WTC11 (cell line): Measurements from ENCODE around the gene TNS3. TPM values are rescaled to one million over a fixed set of nuclear protein-coding genes. Genes with fewer than 3 reads are reported as not detected.

Experiments used
- ATAC-seq: fragments of 200-7000 bp; cut with Tn5 transposase; 2 replicates; pipeline ENCODE4 v1.10.0; 2021; ENCODE audit warnings: mild to moderate bottlenecking, moderate library complexity
- CTCF ChIA-PET: fragments of 300-600 bp; sonication (Branson Sonifier 250); formaldehyde crosslinking; loops from one replicate; lab custom pipeline; 2021; ENCODE audit warnings: antibody characterized with exemption; lab: Charles Lee
- POLR2A ChIA-PET: fragments of 350-600 bp; sonication (Branson Sonifier 250); formaldehyde crosslinking; loops from one replicate; lab custom pipeline; 2021; ENCODE audit warnings: antibody characterized with exemption; lab: Charles Lee
- DNase-seq: peaks from one replicate; pipeline ENCODE4 v3.0.0; 2021; ENCODE audit warnings: low spot score
- H3K27ac Mint-ChIP-seq: 2 replicates; pipeline ENCODE4 v1.8.0; 2021; ENCODE audit warnings: mixed read lengths
- H3K27me3 Mint-ChIP-seq: 2 replicates; pipeline ENCODE4 v1.8.0; 2021; ENCODE audit warnings: low read depth, mild to moderate bottlenecking, moderate library complexity, mixed read lengths
- H3K36me3 Mint-ChIP-seq: 2 replicates; pipeline ENCODE4 v1.8.0; 2021; ENCODE audit warnings: mixed read lengths
- H3K4me1 Mint-ChIP-seq: 2 replicates; pipeline ENCODE4 v1.8.0; 2022; ENCODE audit warnings: mixed read lengths
- H3K4me3 Mint-ChIP-seq: 2 replicates; pipeline ENCODE4 v1.8.0; 2021; ENCODE audit warnings: mild to moderate bottlenecking, moderate library complexity, mixed read lengths
- H3K9me3 Mint-ChIP-seq: 2 replicates; pipeline ENCODE4 v1.8.0; 2021; ENCODE audit warnings: mixed read lengths
- ELF4 ChIP-seq: sonication (generic); formaldehyde crosslinking; IDR thresholded peaks from 2 replicates; pipeline ENCODE4 v1.8.1; 2022; ENCODE audit warnings: low read depth, mild to moderate bottlenecking, moderate library complexity, missing genetic modification reagents
- NFE2L1 ChIP-seq: sonication (generic); formaldehyde crosslinking; IDR thresholded peaks from 2 replicates; pipeline ENCODE4 v1.8.1; 2023; ENCODE audit warnings: missing genetic modification reagents
- NFYB ChIP-seq: sonication (generic); formaldehyde crosslinking; conservative IDR thresholded peaks from 2 replicates; pipeline ENCODE4 v1.8.0; 2022; ENCODE audit warnings: low read depth, missing genetic modification reagents
- PRRX2 ChIP-seq: fragments of 250-450 bp; sonication (Bioruptor Pico); IDR thresholded peaks from 2 replicates; pipeline ENCODE4 v1.8.0; 2021; ENCODE audit warnings: mild to moderate bottlenecking
- RORB ChIP-seq: fragments of 250-450 bp; sonication (Bioruptor Pico); IDR thresholded peaks from 2 replicates; pipeline ENCODE4 v1.9.0; 2021; ENCODE audit warnings: mild to moderate bottlenecking
- SOX15 ChIP-seq: fragments of 250-450 bp; sonication (Bioruptor Pico); IDR thresholded peaks from 2 replicates; pipeline ENCODE4 v1.9.0; 2021; ENCODE audit warnings: mild to moderate bottlenecking
- TEAD1 ChIP-seq: sonication (generic); formaldehyde crosslinking; IDR thresholded peaks from 2 replicates; pipeline ENCODE4 v1.8.0; 2022; ENCODE audit warnings: mild to moderate bottlenecking, missing genetic modification reagents
- ZNF138 ChIP-seq: sonication (generic); formaldehyde crosslinking; conservative IDR thresholded peaks from 2 replicates; pipeline ENCODE4 v1.8.1; 2022; ENCODE audit warnings: mild to moderate bottlenecking, moderate library complexity, missing genetic modification reagents
- ZNF219 ChIP-seq: sonication (generic); formaldehyde crosslinking; IDR thresholded peaks from 2 replicates; pipeline ENCODE4 v1.8.0; 2023; ENCODE audit warnings: missing genetic modification reagents, mild to moderate bottlenecking, borderline replicate concordance
- ZNF263 ChIP-seq: sonication (generic); formaldehyde crosslinking; IDR thresholded peaks from 2 replicates; pipeline ENCODE4 v1.8.1; 2022; ENCODE audit warnings: low read depth, mild to moderate bottlenecking, moderate library complexity, missing genetic modification reagents
- total RNA-seq: library from RNA; stranded (reverse); gene quantifications from 3 replicates; pipeline ENCODE4 v1.2.3, GENCODE V29; 2021
- TF ChIP-seq, protein P1 (sequence below): fragments of 250-450 bp; sonication (Bioruptor Pico); IDR thresholded peaks from 2 replicates; pipeline ENCODE4 v1.9.0; 2021; ENCODE audit warnings: mild to moderate bottlenecking, borderline replicate concordance
- TF ChIP-seq, protein P2 (sequence below): sonication (generic); formaldehyde crosslinking; IDR thresholded peaks from 2 replicates; pipeline ENCODE4 v1.8.1; 2023; ENCODE audit warnings: mild to moderate bottlenecking, missing genetic modification reagents, moderate library complexity
- TF ChIP-seq, protein P3 (sequence below): sonication (generic); formaldehyde crosslinking; IDR thresholded peaks from 2 replicates; pipeline ENCODE4 v1.8.0; 2022; ENCODE audit warnings: mild to moderate bottlenecking, missing genetic modification reagents
- TF ChIP-seq, protein P4 (sequence below): sonication (generic); formaldehyde crosslinking; IDR thresholded peaks from 2 replicates; pipeline ENCODE4 v1.8.0; 2023; ENCODE audit warnings: missing genetic modification reagents
- TF ChIP-seq, protein P5 (sequence below): fragments of 250-450 bp; sonication (Bioruptor Pico); conservative IDR thresholded peaks from 2 replicates; pipeline ENCODE4 v1.9.0; 2021; ENCODE audit warnings: mild to moderate bottlenecking
- TF ChIP-seq, protein P6 (sequence below): sonication (generic); formaldehyde crosslinking; IDR thresholded peaks from 2 replicates; pipeline ENCODE4 v1.8.1; 2023; ENCODE audit warnings: mild to moderate bottlenecking, moderate library complexity, missing genetic modification reagents

TNS3 gene
- total RNA-seq, 1 experiment from 2014 or later, result 37.7 TPM

DNA sequence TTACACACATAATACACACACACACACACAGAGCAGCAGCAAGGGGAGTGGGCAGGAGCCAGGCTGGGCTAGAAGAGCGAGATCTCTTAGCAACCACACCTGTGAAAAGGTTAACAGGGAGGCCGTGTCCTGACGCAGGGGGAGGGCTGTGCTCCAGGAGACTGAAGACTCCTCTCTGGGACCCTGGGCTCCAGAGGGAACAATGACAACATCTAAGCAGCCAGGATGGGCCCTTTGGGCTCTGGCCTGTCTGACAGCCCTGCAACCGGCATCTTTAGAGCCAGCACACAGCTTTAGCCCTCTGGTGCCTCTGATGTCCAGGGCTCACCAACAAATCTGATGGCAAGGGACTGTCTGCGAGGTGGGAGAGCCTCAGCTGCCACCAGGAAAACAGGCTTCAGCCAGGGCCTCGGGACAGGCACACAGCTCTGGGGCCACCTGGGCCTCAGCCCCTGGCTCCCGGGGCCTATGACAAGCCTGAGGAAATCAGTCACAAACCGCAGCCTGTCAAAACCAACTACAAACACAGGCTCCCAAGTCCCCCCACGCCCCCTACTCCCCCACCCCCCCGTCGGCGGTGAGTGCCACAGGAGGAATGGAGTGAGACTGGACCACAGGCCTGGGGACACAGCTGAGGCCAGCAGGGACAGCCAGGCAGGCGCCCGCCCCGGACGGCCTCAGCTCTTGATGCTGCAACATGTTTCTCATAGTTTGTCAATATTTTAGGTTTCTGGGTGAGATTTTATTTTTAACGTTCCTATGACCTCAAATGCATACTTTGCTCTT is 102.8 kb downstream of the TNS3 start (continued):
- TF ChIP-seq, protein P1, sequence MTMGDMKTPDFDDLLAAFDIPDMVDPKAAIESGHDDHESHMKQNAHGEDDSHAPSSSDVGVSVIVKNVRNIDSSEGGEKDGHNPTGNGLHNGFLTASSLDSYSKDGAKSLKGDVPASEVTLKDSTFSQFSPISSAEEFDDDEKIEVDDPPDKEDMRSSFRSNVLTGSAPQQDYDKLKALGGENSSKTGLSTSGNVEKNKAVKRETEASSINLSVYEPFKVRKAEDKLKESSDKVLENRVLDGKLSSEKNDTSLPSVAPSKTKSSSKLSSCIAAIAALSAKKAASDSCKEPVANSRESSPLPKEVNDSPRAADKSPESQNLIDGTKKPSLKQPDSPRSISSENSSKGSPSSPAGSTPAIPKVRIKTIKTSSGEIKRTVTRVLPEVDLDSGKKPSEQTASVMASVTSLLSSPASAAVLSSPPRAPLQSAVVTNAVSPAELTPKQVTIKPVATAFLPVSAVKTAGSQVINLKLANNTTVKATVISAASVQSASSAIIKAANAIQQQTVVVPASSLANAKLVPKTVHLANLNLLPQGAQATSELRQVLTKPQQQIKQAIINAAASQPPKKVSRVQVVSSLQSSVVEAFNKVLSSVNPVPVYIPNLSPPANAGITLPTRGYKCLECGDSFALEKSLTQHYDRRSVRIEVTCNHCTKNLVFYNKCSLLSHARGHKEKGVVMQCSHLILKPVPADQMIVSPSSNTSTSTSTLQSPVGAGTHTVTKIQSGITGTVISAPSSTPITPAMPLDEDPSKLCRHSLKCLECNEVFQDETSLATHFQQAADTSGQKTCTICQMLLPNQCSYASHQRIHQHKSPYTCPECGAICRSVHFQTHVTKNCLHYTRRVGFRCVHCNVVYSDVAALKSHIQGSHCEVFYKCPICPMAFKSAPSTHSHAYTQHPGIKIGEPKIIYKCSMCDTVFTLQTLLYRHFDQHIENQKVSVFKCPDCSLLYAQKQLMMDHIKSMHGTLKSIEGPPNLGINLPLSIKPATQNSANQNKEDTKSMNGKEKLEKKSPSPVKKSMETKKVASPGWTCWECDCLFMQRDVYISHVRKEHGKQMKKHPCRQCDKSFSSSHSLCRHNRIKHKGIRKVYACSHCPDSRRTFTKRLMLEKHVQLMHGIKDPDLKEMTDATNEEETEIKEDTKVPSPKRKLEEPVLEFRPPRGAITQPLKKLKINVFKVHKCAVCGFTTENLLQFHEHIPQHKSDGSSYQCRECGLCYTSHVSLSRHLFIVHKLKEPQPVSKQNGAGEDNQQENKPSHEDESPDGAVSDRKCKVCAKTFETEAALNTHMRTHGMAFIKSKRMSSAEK (CRISPR knock-in tag), result no peak
- TF ChIP-seq, protein P2, sequence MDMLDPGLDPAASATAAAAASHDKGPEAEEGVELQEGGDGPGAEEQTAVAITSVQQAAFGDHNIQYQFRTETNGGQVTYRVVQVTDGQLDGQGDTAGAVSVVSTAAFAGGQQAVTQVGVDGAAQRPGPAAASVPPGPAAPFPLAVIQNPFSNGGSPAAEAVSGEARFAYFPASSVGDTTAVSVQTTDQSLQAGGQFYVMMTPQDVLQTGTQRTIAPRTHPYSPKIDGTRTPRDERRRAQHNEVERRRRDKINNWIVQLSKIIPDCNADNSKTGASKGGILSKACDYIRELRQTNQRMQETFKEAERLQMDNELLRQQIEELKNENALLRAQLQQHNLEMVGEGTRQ (CRISPR knock-in tag), result no peak
- TF ChIP-seq, protein P3, sequence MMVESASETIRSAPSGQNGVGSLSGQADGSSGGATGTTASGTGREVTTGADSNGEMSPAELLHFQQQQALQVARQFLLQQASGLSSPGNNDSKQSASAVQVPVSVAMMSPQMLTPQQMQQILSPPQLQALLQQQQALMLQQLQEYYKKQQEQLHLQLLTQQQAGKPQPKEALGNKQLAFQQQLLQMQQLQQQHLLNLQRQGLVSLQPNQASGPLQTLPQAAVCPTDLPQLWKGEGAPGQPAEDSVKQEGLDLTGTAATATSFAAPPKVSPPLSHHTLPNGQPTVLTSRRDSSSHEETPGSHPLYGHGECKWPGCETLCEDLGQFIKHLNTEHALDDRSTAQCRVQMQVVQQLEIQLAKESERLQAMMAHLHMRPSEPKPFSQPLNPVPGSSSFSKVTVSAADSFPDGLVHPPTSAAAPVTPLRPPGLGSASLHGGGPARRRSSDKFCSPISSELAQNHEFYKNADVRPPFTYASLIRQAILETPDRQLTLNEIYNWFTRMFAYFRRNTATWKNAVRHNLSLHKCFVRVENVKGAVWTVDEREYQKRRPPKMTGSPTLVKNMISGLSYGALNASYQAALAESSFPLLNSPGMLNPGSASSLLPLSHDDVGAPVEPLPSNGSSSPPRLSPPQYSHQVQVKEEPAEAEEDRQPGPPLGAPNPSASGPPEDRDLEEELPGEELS (CRISPR knock-in tag), result no peak
- no peak for TF ChIP-seq NFYB (CRISPR knock-in tag)

DNA sequence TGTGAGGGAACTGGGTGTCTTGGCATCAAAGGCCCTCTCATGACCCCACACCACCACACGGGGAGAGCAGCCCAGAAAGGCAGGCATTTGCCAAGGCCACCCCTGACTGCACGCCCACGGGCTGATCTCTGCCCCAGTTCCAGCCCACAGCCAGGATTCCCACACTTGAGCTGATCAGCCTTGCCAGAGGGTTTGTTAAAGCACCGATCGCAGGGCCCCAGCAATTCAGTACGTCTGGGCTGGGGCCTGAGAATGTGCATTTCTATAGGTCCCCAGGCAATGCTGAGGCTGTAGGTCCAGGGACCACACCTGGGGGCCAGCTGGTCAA is 103.9 kb downstream of the TNS3 start:
- H3K4me1 Mint-ChIP-seq, result peaks cover 46% of the 10 kb centered on the region
- CTCF ChIA-PET, result no interaction called here
- H3K27me3 Mint-ChIP-seq, result peaks cover 72% of the 10 kb centered on the region

More for the DNA sequence above, 103.9 kb downstream of the TNS3 start:
- Mint-ChIP-seq H3K36me3 (peaks cover 3% of the 10 kb centered on the region; the same call in 1 of the 2 replicates), H3K9me3 (no peaks in the 10 kb centered on the region), H3K4me3 (no peak overlapping the region), H3K27ac (no peak overlapping the region)
- POLR2A ChIA-PET, result interaction anchor here (0.6 kb wide), 1 partner anchor 41 kb away, joined by 6 read pairs; no protein-coding TSS in a partner anchor
- DNase-seq, result no peak
- TF ChIP-seq PRRX2 (CRISPR knock-in tag) (no peak), RORB (no peak), ZNF263 (no peak), ZNF138 (no peak), SOX15 (CRISPR knock-in tag) (no peak), TEAD1 (no peak), ELF4 (CRISPR knock-in tag) (no peak), ZNF219 (no peak), NFE2L1 (CRISPR knock-in tag) (no peak)
- TF ChIP-seq, protein P4, sequence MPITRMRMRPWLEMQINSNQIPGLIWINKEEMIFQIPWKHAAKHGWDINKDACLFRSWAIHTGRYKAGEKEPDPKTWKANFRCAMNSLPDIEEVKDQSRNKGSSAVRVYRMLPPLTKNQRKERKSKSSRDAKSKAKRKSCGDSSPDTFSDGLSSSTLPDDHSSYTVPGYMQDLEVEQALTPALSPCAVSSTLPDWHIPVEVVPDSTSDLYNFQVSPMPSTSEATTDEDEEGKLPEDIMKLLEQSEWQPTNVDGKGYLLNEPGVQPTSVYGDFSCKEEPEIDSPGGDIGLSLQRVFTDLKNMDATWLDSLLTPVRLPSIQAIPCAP (CRISPR knock-in tag), result no peak
- TF ChIP-seq, protein P5, sequence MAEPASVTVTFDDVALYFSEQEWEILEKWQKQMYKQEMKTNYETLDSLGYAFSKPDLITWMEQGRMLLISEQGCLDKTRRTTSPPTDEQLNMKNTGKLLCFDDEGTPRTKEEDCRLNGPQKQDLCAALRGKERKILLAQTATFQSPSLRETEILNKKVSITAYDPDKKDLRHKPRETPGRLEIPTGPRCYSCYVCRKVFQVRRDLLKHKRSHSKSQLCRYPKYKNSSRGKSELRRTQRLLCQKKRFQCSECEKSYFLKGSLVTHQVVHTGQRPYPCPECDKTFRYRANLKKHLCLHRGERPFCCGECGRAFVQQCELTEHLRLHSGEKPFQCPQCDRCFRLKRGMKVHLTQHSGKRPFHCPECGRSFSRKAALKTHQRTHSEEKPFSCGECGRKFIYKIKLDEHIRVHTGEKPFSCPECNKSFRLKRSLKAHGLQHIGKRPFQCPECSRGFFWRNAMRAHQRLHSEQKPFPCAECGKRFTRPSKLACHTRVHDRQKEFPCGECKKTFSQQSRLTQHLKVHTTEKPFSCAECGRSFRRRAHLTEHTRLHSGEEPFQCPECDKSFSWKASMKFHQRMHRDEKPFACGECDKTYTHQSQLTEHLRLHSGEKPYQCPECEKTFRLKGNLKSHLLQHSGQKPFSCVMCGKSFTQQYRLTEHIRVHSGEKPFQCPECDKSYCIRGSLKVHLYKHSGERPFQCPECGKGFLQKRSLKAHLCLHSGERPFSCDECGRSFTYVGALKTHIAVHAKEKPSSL (CRISPR knock-in tag), result no peak
- TF ChIP-seq, protein P6, sequence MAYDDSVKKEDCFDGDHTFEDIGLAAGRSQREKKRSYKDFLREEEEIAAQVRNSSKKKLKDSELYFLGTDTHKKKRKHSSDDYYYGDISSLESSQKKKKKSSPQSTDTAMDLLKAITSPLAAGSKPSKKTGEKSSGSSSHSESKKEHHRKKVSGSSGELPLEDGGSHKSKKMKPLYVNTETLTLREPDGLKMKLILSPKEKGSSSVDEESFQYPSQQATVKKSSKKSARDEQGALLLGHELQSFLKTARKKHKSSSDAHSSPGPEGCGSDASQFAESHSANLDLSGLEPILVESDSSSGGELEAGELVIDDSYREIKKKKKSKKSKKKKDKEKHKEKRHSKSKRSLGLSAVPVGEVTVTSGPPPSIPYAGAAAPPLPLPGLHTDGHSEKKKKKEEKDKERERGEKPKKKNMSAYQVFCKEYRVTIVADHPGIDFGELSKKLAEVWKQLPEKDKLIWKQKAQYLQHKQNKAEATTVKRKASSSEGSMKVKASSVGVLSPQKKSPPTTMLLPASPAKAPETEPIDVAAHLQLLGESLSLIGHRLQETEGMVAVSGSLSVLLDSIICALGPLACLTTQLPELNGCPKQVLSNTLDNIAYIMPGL (CRISPR knock-in tag), result no peak
- ATAC-seq, result no peak
